IPS-20b (cell line): ENCODE measurements around the gene DHTKD1.

Source experiments
- H3K27ac ChIP-seq: one replicate; pipeline ENCODE4 v1.5.1; 2013; ENCODE audit warnings: low read length
- H3K27me3 ChIP-seq: 2 replicates; pipeline ENCODE4 v1.6.1; 2013; ENCODE audit warnings: mild to moderate bottlenecking, low read length, inconsistent platforms; ENCODE audit not compliant: insufficient read depth
- H3K36me3 ChIP-seq: 2 replicates; pipeline ENCODE4 v1.6.1; 2013; ENCODE audit warnings: low read depth, mild to moderate bottlenecking, inconsistent platforms, low read length, moderate library complexity; ENCODE audit not compliant: insufficient read depth
- H3K4me1 ChIP-seq: 2 replicates; pipeline ENCODE4 v1.6.1; 2013; ENCODE audit warnings: mild to moderate bottlenecking, control low read depth, inconsistent platforms, low read length, moderate library complexity; ENCODE audit not compliant: insufficient read depth
- H3K4me3 ChIP-seq: 2 replicates; pipeline ENCODE4 v1.5.1; 2013; ENCODE audit warnings: mild to moderate bottlenecking, low read length, inconsistent platforms
- H3K9ac ChIP-seq: 2 replicates; pipeline ENCODE4 v1.6.1; 2013; ENCODE audit warnings: low read depth, mild to moderate bottlenecking, inconsistent platforms, low read length, moderate library complexity
- H3K9me3 ChIP-seq: 2 replicates; pipeline ENCODE4 v1.6.1; 2013; ENCODE audit warnings: mild to moderate bottlenecking, low read depth, low read length, inconsistent platforms; ENCODE audit not compliant: insufficient read depth

DHTKD1 gene, protein sequence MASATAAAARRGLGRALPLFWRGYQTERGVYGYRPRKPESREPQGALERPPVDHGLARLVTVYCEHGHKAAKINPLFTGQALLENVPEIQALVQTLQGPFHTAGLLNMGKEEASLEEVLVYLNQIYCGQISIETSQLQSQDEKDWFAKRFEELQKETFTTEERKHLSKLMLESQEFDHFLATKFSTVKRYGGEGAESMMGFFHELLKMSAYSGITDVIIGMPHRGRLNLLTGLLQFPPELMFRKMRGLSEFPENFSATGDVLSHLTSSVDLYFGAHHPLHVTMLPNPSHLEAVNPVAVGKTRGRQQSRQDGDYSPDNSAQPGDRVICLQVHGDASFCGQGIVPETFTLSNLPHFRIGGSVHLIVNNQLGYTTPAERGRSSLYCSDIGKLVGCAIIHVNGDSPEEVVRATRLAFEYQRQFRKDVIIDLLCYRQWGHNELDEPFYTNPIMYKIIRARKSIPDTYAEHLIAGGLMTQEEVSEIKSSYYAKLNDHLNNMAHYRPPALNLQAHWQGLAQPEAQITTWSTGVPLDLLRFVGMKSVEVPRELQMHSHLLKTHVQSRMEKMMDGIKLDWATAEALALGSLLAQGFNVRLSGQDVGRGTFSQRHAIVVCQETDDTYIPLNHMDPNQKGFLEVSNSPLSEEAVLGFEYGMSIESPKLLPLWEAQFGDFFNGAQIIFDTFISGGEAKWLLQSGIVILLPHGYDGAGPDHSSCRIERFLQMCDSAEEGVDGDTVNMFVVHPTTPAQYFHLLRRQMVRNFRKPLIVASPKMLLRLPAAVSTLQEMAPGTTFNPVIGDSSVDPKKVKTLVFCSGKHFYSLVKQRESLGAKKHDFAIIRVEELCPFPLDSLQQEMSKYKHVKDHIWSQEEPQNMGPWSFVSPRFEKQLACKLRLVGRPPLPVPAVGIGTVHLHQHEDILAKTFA

DNA sequence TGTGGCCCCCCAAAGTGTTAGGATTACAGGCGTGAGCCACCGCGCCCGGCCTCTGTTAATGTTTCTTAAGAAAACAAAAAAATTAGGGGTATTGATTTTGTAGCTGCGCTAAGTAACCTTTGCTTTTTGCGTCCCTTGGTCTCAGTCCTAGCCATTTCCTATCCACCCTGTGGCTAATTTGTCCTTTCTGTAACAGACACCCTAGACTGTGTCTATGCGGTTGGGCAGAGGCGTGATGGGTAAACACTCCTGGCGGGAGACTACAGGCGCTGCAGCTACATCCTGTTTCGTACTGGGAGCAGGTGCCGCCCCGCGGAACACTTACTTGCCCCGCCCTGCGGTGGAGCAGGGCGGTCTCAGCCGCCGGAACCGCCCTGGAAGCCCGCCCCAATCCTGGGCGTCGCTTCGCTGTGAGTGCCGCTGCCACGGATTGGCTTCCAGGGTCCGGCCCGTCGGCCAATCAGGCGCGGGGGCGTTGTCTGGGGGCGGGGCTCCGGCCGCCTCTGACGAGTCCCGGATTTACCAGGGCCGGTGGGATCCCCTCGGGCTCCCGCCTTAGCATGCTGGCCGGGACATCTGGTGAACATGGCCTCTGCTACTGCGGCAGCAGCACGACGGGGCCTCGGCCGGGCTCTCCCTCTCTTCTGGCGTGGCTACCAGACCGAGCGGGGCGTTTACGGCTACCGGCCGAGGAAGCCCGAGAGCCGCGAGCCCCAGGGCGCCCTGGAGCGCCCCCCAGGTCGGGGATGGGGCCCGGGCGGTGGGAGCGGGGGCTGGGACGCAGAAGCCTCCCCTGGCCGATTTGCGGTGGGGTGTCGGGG lies at the start of gene DHTKD1:
Gene DHTKD1 (plus strand): TSS at position 506 of the 821 bp plus-strand sequence. CDS start 80 bp downstream, at position 586.
- Histone ChIP-seq H3K4me1 (no peaks in the 10 kb centered on the region), H3K36me3 (0 out of 2 replicates have a peak, but pooled peaks cover 2% of the 10 kb centered on the region), H3K27ac (peak within 1 kb of the TSS; percentile 89), H3K9me3 (no peaks in the 10 kb centered on the region), H3K4me3 (peak within 1 kb of the TSS; percentile 83), H3K9ac (peak within 1 kb of the TSS; percentile 90), H3K27me3 (no peaks in the 10 kb centered on the region)

DNA sequence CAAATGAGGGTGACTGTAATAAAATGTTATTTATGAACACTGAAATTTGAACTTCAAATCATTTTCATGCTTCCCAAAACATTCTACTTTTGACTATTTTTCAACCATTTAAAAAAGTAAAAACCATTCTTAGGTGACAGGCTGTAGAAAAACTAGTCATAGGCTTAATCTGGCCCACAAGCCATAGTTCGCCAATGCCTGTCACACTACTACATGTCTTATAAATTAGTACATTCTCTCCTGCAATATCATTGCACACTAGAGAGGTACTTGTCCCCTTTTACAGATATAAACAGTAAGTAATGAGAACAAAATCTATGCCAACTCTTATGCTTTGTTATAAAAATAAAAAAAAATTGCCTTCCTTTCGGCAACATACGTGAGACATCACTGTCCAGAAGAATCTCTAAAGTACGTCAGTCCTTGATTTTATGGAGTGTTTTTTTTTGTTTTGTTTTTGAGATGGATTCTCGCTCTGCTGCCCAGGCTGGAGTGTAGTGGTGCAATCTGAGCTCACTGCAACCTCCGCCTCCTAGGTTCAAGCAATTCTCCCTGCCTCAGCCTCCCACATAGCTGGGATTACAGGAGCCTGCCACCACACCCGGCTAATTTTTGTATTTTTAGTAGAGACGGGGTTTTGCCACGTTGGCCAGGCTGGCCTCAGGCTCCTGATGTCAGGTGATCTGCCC lies 49.3 kb upstream of the DHTKD1 start:
- Histone ChIP-seq H3K27ac (no peak overlapping the region), H3K4me1 (no peaks in the 10 kb centered on the region), H3K9ac (no peak overlapping the region), H3K27me3 (no peaks in the 10 kb centered on the region), H3K36me3 (peaks cover 12% of the 10 kb centered on the region; the same call in 1 of the 2 replicates), H3K4me3 (no peak overlapping the region), H3K9me3 (no peaks in the 10 kb centered on the region)

DNA sequence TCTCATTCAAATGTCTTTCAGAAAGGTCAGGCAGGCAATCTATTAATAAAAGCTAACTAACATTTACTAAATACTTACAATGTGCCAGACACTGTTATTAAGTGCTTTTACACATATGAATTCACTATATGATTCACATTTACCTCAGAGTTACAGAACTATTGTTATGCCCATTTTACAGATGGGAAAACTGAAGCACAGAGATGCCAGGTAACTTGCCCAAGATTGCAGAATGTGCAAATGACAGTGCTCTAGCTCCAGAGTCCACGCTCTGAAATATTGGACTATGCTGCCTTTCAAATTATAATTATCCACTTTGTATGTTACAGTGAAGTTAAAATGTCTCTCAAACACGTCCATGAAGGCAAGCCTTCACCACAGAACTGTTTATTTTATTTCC lies 48.2 kb upstream of the DHTKD1 start:
- no peaks in the 10 kb centered on the region for H3K9me3 ChIP-seq
- H3K27me3 ChIP-seq = no peaks in the 10 kb centered on the region
- no peaks in the 10 kb centered on the region for H3K4me1 ChIP-seq
- peaks cover 12% of the 10 kb centered on the region; the same call in 1 of the 2 replicates for H3K36me3 ChIP-seq
- no peak overlapping the region for H3K9ac ChIP-seq
- no peak overlapping the region for H3K27ac ChIP-seq
- H3K4me3 ChIP-seq = no peak overlapping the region

DNA sequence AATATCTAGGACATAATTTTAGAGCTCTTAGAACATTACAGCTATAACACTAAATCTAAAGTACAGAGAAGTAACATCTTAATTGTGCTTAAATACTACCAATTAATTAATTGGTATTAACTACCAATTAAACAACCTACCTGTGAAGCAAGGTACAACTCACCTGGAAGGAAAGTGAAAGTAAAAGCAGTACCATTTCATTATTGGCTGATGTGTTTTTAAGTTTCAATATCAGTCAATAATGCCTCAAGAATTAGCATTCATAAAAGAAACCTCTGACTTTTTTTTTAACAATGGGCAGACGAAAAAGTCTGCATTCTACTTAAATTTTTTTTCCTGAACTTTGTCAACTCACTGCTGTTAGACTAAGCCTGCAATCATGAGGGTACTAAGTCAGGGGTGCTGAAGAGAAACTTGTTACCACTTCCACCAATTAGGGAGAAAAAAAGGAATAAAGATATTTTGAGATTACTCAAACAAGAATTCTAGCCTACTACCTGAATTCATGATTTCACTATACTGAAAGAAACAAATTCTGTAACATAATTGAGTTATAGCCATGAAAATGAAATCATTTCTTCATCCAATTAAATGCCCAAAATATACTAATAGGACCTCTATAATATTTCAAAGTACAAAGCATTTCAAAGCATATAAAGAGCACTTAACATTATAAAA lies 46.0 kb upstream of the DHTKD1 start:
- no peak overlapping the region for H3K9ac ChIP-seq
- no peak overlapping the region for H3K27ac ChIP-seq
- no peaks in the 10 kb centered on the region; the same call in 1 of the 2 replicates for H3K4me1 ChIP-seq
- no peak overlapping the region for H3K4me3 ChIP-seq
- H3K27me3 ChIP-seq = no peaks in the 10 kb centered on the region
- peaks cover 30% of the 10 kb centered on the region for H3K36me3 ChIP-seq
- H3K9me3 ChIP-seq = no peaks in the 10 kb centered on the region

DNA sequence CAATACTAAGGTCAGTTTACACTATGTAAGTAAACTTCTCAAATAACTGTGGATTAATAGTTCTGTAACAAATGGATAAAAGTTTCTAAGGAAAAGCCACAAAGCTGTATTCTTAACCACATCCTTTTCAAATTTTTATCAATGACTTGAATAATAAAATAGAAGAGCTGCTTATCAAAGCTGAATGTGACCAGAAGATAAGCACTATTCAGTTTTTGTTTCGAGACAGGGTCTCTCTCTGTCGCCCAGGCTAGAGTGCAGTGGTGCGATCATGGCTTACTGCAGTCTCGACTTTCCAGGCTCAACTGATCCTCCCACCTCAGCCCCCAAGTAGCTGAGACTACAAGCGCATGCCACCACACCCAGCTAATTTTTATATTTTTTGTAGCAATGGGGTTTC lies 43.2 kb upstream of the DHTKD1 start:
- Histone ChIP-seq H3K4me3 (no peak overlapping the region), H3K9ac (no peak overlapping the region), H3K27ac (no peak overlapping the region), H3K4me1 (peaks cover 3% of the 10 kb centered on the region; the same call in 1 of the 2 replicates), H3K27me3 (no peaks in the 10 kb centered on the region), H3K9me3 (no peaks in the 10 kb centered on the region), H3K36me3 (peaks cover 52% of the 10 kb centered on the region)

DNA sequence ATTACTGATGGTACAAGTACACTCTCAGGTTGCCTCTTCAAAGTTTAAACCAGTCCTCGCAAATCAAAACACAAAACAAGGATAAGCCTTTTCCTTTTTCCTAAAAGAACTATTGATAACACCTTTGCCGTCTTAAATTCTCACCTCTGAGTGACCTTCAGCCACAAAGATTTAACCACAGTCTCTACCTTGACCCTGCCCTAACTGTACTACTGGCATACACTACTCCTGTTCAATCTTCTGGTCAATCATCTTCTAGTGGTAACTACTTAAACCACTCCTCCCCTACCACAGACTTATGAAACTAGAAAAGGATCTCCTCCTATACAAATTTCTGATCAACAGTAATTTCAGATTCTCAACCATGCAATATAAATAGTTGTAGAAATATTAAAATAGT lies 41.2 kb upstream of the DHTKD1 start:
- Histone ChIP-seq H3K9ac (no peak overlapping the region), H3K9me3 (no peaks in the 10 kb centered on the region), H3K27me3 (no peaks in the 10 kb centered on the region), H3K27ac (no peak overlapping the region), H3K4me1 (peaks cover 3% of the 10 kb centered on the region; the same call in 1 of the 2 replicates), H3K36me3 (peaks cover 57% of the 10 kb centered on the region), H3K4me3 (no peak overlapping the region)

DNA sequence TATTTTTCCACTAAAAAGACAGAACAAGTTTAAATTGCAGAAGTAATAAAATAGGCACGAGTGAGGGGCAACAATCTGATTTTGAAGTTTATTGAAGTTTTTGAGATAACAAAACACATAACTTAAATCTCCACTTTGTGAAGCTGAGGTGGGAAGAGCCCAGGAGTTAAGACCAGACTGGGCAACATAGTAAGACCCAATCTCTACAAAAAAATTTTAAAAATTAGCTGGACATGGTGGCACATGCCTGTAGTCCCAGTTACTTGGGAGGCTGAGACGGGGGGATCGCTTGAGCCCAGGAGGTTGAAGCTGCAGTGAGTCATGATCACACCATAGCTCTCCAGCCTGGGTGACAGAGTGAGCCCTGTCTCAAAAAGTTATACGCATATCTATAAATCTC lies 37.4 kb upstream of the DHTKD1 start:
- Histone ChIP-seq H3K4me3 (no peak overlapping the region), H3K27me3 (no peaks in the 10 kb centered on the region), H3K4me1 (peaks cover 3% of the 10 kb centered on the region; the same call in 1 of the 2 replicates), H3K36me3 (peaks cover 78% of the 10 kb centered on the region), H3K27ac (no peak overlapping the region), H3K9ac (no peak overlapping the region), H3K9me3 (no peaks in the 10 kb centered on the region)

DNA sequence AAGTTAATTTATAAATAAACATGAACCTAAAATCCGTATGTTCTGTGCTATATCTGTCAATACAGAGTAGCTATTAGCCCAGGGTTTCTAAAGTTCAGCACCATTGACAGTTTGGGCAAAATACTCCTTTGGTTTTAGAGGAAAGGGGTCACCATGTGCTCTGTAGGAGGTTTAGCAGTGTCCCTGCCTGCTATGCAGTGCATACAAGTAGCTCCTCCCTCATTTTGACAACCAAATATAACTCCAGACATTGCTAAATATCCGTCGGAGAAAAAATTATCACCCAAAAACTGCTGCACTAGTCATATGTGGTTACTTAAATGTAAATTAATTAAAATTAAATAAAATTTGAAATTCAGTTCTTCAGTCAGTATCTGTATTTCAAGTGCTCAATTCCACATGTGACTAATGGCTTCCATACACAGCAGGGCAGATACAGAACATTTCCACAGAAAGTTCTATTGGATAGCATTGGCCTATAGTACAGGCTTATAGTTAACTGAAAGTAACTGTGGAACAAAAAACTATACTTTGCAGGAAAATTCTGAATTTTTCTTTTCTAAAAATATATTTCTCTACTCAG lies 32.6 kb upstream of the DHTKD1 start:
- no peak overlapping the region for H3K4me3 ChIP-seq
- no peak overlapping the region for H3K9ac ChIP-seq
- no peak overlapping the region for H3K27ac ChIP-seq
- no peaks in the 10 kb centered on the region for H3K27me3 ChIP-seq
- no peaks in the 10 kb centered on the region for H3K9me3 ChIP-seq
- peaks cover 42% of the 10 kb centered on the region for H3K36me3 ChIP-seq
- peaks cover 3% of the 10 kb centered on the region; the same call in 1 of the 2 replicates for H3K4me1 ChIP-seq

DNA sequence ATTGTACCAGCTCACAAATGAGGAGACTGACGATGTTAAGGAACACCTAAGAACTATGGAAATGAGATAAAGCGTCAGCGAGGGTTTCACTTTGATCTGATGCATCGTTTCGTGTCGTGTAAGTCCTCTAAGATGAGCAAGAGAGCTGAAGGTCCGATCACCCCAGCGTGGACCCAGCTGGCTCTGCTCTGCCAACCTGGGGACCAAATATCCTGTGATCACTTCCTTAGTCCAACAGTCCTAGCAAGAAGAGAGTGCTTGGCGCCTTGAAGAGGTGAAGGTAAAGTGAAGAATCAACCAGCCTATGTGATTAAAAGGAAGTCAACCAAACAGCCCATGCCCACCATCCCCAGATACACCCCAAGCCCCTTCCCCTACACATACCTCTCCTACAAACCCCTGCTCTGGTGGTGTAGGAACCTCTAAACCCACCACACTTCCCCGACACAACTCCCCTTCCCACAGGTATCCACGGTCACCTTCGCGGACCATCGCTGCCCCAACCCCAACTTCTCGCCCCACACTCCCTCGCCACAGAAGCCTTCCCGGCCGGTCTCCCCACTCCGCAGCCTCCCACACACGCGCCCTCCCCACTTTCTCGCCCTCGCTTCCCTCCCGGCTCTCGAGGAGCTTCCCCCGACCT lies 26.9 kb upstream of the DHTKD1 start:
- H3K27ac ChIP-seq = peak overlapping the region; percentile 69
- H3K4me3 ChIP-seq = peak overlapping the region; percentile 74
- H3K4me1 ChIP-seq = peaks cover 3% of the 10 kb centered on the region; the same call in 1 of the 2 replicates
- peak overlapping the region; percentile 98 for H3K9ac ChIP-seq
- no peaks in the 10 kb centered on the region for H3K36me3 ChIP-seq
- H3K27me3 ChIP-seq = no peaks in the 10 kb centered on the region
- H3K9me3 ChIP-seq = no peaks in the 10 kb centered on the region

DNA sequence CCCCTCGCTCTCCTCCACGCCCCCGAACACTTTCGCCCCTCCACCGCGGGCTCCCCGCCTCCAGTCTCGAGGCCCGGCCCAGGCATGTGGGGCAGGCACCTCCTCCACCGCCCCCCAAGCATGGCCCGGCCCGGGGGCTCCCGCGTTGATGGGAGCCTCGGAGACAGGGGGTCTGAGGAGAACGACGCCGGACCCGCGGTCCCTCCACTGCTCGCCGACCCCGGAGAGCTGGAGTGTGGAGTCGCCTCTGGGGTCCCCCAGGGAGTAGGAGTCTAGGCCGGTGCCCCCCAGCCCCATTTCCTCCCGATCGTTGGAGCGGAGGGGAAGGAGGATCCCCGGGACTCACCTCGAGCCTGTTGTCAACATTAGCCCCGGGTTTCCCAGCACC lies 26.4 kb upstream of the DHTKD1 start:
- peak overlapping the region; percentile 69 for H3K27ac ChIP-seq
- peaks cover 3% of the 10 kb centered on the region; the same call in 1 of the 2 replicates for H3K4me1 ChIP-seq
- H3K9ac ChIP-seq = peak overlapping the region; percentile 98
- no peaks in the 10 kb centered on the region for H3K36me3 ChIP-seq
- no peaks in the 10 kb centered on the region for H3K9me3 ChIP-seq
- H3K27me3 ChIP-seq = no peaks in the 10 kb centered on the region
- peak overlapping the region; percentile 74 for H3K4me3 ChIP-seq
